ENCODE data around the gene NECAB3. TPM values are rescaled to one million over a fixed set of nuclear protein-coding genes. Genes with fewer than 3 reads are reported as not detected.

Gene NECAB3
- total and polyA plus RNA-seq, 4 donors: 10.5 to 14.8 (median 11.1) TPM

DNA sequence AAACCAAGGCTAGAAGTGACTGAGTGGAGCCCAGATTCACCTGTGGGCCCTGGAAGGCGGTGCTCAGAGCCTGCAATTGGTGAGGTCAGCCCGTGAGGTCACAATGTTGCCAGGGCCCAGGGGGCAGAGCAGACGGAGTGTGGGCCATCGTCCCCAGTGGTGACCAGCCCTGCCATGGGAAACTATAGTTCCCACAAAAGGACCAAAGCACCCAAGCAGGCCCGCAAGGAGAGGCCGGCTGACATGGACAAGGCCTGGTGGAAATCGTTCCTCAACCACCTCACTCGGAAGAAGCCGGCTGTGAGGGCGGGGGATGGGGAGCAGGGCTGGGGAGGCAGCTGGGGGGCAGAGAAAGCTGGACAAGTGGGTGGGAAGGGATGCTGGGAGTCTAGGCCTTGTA lies 12.1 kb downstream of the NECAB3 start, which contains the start of gene C20orf144 (continued):
- TF ChIP-seq TAF1 (conservative IDR thresholded peaks at IDR 0.05): no peak
- TF ChIP-seq EGR1 (IDR thresholded peaks at IDR 0.05; ENCODE audit: low read depth in 2 of 2): no peak
- no peak for TF ChIP-seq RAD21 (IDR thresholded peaks at IDR 0.05)

DNA sequence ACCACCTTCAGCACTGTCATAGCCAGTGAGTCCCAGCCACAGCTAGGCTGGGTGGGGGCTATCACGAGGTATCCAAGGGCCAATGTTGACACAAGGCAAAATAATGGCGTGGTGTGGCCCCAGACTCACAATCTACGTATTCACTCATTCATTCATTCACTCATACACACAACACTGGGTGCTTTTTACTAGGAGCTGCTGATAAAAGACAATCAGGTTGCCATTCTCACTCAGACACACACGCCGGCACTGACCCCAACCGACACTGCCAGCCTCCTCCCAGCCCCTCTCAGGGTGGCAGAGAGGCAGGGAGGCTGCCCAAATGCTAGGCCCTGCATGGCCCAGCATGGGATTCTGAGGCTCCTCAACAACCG lies 13.6 kb downstream of the NECAB3 start:
- Histone ChIP-seq H3K4me3 (ENCODE audit: low read depth in 1 of 3, low read length in 3 of 3) (no peak overlapping the region), H3K4me1 (ENCODE audit: control insufficient read depth in 4 of 4, insufficient read depth in 4 of 4, low read length in 3 of 4) (peaks cover 3 to 19% (median 11%) of the 10 kb centered on the region in 4 donors), H3K36me3 (ENCODE audit: control insufficient read depth in 4 of 4, insufficient read depth in 3 of 4, low read depth in 1 of 4, low read length in 3 of 4) (peaks cover 0 to 2% (median under 1%) of the 10 kb centered on the region in 4 donors), H3K27me3 (ENCODE audit: control insufficient read depth in 4 of 4, insufficient read depth in 4 of 4, low read length in 3 of 4) (no peaks in the 10 kb centered on the region), H3K9ac (ENCODE audit: low read depth in 1 of 2, low read length in 2 of 2) (no peak overlapping the region), H3K9me3 (ENCODE audit: control insufficient read depth in 4 of 4, low read length in 3 of 4) (no peaks in the 10 kb centered on the region), H3K27ac (ENCODE audit: low read depth in 1 of 2, low read length in 2 of 2) (no peak overlapping the region)
- 91% methylated on average over 7 of the region's 7 CpGs for WGBS
- DNase-seq (ENCODE audit: low spot score): no peak
- no peak for TF ChIP-seq SP1 (IDR thresholded peaks at IDR 0.05)
- TF ChIP-seq RXRA (IDR thresholded peaks at IDR 0.05): no peak
- no peak for TF ChIP-seq RAD21 (IDR thresholded peaks at IDR 0.05)
- TF ChIP-seq, protein P1, sequence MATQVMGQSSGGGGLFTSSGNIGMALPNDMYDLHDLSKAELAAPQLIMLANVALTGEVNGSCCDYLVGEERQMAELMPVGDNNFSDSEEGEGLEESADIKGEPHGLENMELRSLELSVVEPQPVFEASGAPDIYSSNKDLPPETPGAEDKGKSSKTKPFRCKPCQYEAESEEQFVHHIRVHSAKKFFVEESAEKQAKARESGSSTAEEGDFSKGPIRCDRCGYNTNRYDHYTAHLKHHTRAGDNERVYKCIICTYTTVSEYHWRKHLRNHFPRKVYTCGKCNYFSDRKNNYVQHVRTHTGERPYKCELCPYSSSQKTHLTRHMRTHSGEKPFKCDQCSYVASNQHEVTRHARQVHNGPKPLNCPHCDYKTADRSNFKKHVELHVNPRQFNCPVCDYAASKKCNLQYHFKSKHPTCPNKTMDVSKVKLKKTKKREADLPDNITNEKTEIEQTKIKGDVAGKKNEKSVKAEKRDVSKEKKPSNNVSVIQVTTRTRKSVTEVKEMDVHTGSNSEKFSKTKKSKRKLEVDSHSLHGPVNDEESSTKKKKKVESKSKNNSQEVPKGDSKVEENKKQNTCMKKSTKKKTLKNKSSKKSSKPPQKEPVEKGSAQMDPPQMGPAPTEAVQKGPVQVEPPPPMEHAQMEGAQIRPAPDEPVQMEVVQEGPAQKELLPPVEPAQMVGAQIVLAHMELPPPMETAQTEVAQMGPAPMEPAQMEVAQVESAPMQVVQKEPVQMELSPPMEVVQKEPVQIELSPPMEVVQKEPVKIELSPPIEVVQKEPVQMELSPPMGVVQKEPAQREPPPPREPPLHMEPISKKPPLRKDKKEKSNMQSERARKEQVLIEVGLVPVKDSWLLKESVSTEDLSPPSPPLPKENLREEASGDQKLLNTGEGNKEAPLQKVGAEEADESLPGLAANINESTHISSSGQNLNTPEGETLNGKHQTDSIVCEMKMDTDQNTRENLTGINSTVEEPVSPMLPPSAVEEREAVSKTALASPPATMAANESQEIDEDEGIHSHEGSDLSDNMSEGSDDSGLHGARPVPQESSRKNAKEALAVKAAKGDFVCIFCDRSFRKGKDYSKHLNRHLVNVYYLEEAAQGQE (IDR thresholded peaks at IDR 0.05): no peak
- TF ChIP-seq FOXA1 (IDR thresholded peaks at IDR 0.05): no peak

DNA sequence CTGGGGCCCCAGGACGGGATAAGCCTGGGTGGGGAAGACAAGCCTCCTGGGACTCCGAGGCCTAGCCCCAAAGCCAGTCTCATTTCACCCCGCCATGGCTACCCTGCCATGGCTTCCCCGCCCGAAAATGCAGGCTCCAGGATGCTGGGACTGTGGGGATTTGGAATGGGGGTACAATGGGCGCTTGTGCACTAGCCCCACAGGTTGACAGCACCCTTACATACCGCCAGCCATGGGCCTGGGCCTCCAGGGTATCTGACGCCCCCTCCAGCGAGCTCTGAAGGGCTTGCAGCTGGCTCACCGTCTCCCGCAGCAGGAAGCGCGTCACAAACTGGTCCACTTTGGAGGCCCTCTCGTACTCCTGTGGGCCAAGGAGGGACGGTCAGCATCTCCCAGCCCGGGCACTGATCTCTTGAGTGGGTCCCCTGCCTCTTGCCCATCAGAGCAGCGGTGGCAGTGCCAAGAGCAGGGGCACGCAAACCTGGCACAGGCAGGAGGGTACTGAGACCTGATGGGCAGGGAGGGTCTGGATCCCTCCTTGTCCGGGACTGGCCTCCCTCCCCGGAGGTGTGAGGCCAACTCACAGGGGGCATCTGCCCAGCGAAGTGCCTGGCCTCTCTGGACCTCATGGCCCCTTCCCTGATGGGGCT lies 14.1 kb downstream of the NECAB3 start:
- 93% methylated on average over 21 of the region's 21 CpGs for WGBS
- TF ChIP-seq, protein P2, sequence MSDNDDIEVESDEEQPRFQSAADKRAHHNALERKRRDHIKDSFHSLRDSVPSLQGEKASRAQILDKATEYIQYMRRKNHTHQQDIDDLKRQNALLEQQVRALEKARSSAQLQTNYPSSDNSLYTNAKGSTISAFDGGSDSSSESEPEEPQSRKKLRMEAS (IDR thresholded peaks at IDR 0.05): no peak
- TF ChIP-seq TAF1 (conservative IDR thresholded peaks at IDR 0.05) (no peak), FOXA1 (IDR thresholded peaks at IDR 0.05) (no peak), FOXA2 (IDR thresholded peaks at IDR 0.05) (no peak), HNF4A (conservative IDR thresholded peaks at IDR 0.05) (no peak), RAD21 (IDR thresholded peaks at IDR 0.05) (no peak), RXRA (IDR thresholded peaks at IDR 0.05) (no peak), SP1 (IDR thresholded peaks at IDR 0.05) (no peak), HNF4G (IDR thresholded peaks at IDR 0.05) (no peak)
- TF ChIP-seq, protein P3, sequence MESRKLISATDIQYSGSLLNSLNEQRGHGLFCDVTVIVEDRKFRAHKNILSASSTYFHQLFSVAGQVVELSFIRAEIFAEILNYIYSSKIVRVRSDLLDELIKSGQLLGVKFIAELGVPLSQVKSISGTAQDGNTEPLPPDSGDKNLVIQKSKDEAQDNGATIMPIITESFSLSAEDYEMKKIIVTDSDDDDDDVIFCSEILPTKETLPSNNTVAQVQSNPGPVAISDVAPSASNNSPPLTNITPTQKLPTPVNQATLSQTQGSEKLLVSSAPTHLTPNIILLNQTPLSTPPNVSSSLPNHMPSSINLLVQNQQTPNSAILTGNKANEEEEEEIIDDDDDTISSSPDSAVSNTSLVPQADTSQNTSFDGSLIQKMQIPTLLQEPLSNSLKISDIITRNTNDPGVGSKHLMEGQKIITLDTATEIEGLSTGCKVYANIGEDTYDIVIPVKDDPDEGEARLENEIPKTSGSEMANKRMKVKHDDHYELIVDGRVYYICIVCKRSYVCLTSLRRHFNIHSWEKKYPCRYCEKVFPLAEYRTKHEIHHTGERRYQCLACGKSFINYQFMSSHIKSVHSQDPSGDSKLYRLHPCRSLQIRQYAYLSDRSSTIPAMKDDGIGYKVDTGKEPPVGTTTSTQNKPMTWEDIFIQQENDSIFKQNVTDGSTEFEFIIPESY (IDR thresholded peaks at IDR 0.05): no peak
- TF ChIP-seq, protein P4, sequence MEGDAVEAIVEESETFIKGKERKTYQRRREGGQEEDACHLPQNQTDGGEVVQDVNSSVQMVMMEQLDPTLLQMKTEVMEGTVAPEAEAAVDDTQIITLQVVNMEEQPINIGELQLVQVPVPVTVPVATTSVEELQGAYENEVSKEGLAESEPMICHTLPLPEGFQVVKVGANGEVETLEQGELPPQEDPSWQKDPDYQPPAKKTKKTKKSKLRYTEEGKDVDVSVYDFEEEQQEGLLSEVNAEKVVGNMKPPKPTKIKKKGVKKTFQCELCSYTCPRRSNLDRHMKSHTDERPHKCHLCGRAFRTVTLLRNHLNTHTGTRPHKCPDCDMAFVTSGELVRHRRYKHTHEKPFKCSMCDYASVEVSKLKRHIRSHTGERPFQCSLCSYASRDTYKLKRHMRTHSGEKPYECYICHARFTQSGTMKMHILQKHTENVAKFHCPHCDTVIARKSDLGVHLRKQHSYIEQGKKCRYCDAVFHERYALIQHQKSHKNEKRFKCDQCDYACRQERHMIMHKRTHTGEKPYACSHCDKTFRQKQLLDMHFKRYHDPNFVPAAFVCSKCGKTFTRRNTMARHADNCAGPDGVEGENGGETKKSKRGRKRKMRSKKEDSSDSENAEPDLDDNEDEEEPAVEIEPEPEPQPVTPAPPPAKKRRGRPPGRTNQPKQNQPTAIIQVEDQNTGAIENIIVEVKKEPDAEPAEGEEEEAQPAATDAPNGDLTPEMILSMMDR (IDR thresholded peaks at IDR 0.05; ENCODE audit: low read depth, low read length, missing input control): no peak
- TF ChIP-seq, protein P1 (IDR thresholded peaks at IDR 0.05): no peak

More for the DNA sequence above, 14.1 kb downstream of the NECAB3 start:
- no peak for DNase-seq (ENCODE audit: low spot score)
- Histone ChIP-seq H3K9ac (ENCODE audit: low read depth in 1 of 2, low read length in 2 of 2) (no peak overlapping the region), H3K27ac (ENCODE audit: low read depth in 1 of 2, low read length in 2 of 2) (no peak overlapping the region), H3K27me3 (ENCODE audit: control insufficient read depth in 4 of 4, insufficient read depth in 4 of 4, low read length in 3 of 4) (no peaks in the 10 kb centered on the region), H3K4me1 (ENCODE audit: control insufficient read depth in 4 of 4, insufficient read depth in 4 of 4, low read length in 3 of 4) (peaks cover 3 to 19% (median 11%) of the 10 kb centered on the region in 4 donors), H3K4me3 (ENCODE audit: low read depth in 1 of 3, low read length in 3 of 3) (no peak overlapping the region), H3K36me3 (ENCODE audit: control insufficient read depth in 4 of 4, insufficient read depth in 3 of 4, low read depth in 1 of 4, low read length in 3 of 4) (peaks cover 0 to 2% (median under 1%) of the 10 kb centered on the region in 4 donors), H3K9me3 (ENCODE audit: control insufficient read depth in 4 of 4, low read length in 3 of 4) (no peaks in the 10 kb centered on the region)
